BLaER1 (cell line): ENCODE measurements around the gene PLXNA1.

Experiments used
- H3K27ac ChIP-seq: shearing (Covaris generic); formaldehyde crosslinking; 2 replicates; pipeline ENCODE4 v1.8.1; 2022
- H3K27me3 ChIP-seq: shearing (Covaris generic); formaldehyde crosslinking; 2 replicates; pipeline ENCODE4 v1.8.1; 2022
- H3K36me3 ChIP-seq: shearing (Covaris generic); formaldehyde crosslinking; 2 replicates; pipeline ENCODE4 v1.8.1; 2022
- H3K4me1 ChIP-seq: shearing (Covaris generic); formaldehyde crosslinking; 2 replicates; pipeline ENCODE4 v1.8.1; 2022
- H3K4me2 ChIP-seq: shearing (Covaris generic); formaldehyde crosslinking; 2 replicates; pipeline ENCODE4 v1.8.1; 2022
- H3K4me3 ChIP-seq: shearing (Covaris generic); formaldehyde crosslinking; 2 replicates; pipeline ENCODE4 v1.8.1; 2022
- H3K9ac ChIP-seq: shearing (Covaris generic); formaldehyde crosslinking; 2 replicates; pipeline ENCODE4 v1.8.1; 2022
- H3K9me3 ChIP-seq: shearing (Covaris generic); formaldehyde crosslinking; 2 replicates; pipeline ENCODE4 v1.8.1; 2022
- H4K20me1 ChIP-seq: shearing (Covaris generic); formaldehyde crosslinking; 2 replicates; pipeline ENCODE4 v1.8.1; 2022
- Cebpa-rat ChIP-seq: shearing (Covaris generic); IDR thresholded peaks from 2 replicates; pipeline ENCODE4 v1.8.1; 2022

PLXNA1 gene

DNA sequence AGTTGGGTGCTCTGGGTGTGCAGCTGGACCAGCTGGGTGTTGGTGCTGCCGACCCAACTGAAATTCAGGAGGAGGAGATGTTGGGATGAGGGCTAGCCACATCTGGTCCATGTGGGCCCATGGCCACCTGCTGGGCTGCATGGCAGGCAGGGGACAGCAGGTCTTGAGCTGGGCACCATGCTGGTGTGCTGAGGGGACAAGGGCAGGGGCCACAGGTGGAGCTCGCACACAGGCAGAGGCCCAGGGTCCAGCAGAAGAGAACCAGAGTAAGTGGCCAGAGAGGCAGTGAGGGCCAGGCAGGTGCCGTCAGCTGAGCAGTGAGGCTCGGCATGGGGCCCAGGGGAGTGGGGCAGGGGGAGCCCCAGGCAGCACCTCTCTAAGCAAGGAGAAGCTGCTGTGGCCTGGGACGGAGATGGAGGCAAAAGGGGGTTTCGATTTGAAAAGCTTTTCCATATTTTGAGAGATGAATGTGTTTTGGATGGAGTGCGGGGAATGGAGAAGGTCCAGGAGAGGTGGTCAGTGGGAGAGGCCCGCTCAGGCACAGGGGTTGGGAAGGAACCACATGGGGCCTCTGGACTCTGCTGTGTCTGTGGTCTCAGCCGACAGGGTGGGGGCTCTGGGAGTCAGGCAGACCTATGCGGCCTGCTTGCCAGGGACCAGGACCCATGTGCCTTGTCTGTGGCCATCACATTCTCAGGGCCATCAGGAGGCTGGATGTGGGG is 30.5 kb upstream of the PLXNA1 start:
- no peak overlapping the region for H3K9ac ChIP-seq
- H3K4me1 ChIP-seq = peaks cover 86% of the 10 kb centered on the region
- H4K20me1 ChIP-seq = peaks cover 21% of the 10 kb centered on the region
- no peak overlapping the region for H3K4me2 ChIP-seq
- no peaks in the 10 kb centered on the region for H3K36me3 ChIP-seq
- no peaks in the 10 kb centered on the region for H3K9me3 ChIP-seq
- TF ChIP-seq Cebpa-rat = no peak
- no peaks in the 10 kb centered on the region for H3K27me3 ChIP-seq
- no peak overlapping the region for H3K4me3 ChIP-seq
- H3K27ac ChIP-seq = no peak overlapping the region; the same call in 1 of the 2 replicates

DNA sequence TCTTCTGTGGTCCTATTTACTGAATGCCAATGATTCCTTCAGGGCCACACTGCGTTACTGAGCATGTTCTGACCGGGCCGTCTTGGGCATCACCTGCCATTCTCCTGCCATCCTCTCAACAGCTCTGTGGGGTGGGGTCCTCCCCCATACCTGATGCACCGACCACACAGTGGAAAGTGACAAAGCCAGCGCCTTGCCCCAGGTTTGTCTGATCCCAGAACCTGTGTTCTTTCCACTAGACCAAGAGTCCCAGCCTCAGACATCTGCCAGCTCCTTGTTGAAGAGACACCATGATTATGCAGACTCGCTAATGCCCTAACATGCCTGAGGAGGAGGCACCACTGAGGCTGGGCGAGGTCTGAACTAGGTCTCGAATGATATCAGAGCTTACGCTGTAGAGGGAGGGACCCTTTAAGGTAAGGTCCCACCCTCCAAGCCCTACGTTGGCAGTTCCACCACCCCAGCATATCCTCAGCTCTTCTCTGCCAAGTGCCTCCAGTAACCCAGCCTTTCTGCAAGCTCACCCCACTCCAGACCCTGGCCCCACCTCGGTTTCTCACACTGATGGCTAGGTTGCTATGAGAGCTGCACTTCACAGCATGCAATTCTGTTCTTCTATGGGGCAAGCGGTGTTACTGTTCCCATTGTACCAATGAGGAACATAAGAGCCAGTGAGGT is 29.8 kb upstream of the PLXNA1 start:
- Histone ChIP-seq H3K27me3 (no peaks in the 10 kb centered on the region), H3K9ac (no peak overlapping the region), H4K20me1 (peaks cover 21% of the 10 kb centered on the region), H3K27ac (no peak overlapping the region), H3K4me3 (no peak overlapping the region), H3K9me3 (no peaks in the 10 kb centered on the region), H3K4me1 (peaks cover 86% of the 10 kb centered on the region), H3K4me2 (peak overlapping the region; percentile 92; the same call in 1 of the 2 replicates), H3K36me3 (no peaks in the 10 kb centered on the region)
- no peak for TF ChIP-seq Cebpa-rat

DNA sequence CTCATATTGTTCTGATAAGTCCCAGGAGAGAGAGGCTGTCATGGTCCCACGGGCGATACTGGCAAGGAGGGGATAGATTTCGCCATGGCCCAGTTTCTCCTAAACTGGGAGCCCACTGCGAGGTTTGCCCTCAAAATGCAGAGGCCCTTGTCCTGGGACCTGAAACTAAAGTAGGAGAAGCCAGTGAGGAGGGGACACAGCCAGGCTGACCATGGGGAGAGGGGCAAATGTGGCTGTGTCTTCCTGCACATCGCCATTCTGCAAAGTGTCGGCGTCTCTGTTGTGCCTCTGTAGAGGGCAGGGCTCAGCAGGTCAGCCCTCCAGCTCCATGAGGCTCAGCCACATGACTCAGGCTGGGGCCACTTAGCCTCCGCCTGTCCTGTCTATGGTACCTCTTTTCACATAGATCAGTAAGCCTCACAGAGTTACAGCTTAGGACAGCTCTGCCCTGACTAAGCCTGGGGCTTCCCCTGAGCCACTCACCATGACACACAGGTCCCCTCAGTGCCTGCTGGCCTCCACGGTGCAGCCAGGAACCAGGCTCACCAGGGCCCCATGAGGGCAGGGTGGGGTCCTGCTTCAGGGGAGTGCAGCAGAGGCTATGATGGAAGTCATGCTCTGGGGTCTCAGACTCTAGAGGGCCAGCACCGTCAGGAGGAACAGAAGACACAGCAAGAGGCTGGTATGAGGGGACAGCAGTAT is 28.6 kb upstream of the PLXNA1 start:
- H3K9me3 ChIP-seq = no peaks in the 10 kb centered on the region
- peaks cover 86% of the 10 kb centered on the region for H3K4me1 ChIP-seq
- H3K9ac ChIP-seq = peak overlapping the region; percentile 16; the same call in 1 of the 2 replicates
- H4K20me1 ChIP-seq = peaks cover 21% of the 10 kb centered on the region
- no peaks in the 10 kb centered on the region for H3K36me3 ChIP-seq
- peak overlapping the region; percentile 92 for H3K4me2 ChIP-seq
- no peak for TF ChIP-seq Cebpa-rat
- 0 out of 2 replicates have a peak overlapping the region, but pooled peaks have one; percentile 2 for H3K4me3 ChIP-seq
- H3K27ac ChIP-seq = peak overlapping the region; percentile 66
- no peaks in the 10 kb centered on the region for H3K27me3 ChIP-seq

DNA sequence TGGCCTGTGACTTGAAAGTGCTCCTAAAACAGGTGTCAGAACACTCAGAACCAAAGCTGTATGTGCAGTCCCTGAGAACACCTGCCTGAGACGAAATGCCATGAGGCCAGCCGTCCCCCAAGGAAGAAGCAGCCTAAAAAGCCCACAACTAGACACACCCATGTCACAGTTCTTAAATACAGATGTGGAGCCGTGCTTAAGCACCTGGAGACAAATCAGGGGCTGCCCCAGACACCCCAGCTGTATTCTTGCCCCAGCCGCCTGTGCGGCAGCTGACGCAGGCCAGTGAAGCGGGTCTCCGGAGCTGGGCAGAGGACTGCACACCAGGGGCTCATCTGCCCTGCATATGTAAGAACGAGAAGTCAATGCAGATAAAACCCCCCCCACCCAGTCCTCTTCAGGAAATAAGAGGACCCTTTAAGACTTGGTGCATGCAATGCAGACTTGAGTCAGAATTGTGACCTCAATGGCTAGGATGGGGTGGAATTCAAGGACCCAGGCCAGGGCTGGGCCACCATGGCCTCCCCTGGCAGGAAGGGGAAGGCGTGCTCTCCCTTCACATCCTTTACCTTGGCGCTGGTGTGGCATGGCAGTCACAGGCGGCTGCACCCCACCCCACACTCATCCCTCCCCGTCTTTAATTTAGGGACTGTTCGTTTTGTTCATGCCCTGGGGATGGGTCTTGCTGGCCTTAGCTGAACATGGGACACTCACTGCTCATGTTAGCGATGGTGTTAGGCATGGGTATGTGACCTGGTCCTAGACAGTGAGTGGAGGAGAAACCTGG is 27.7 kb upstream of the PLXNA1 start:
- Histone ChIP-seq H4K20me1 (peaks cover 21% of the 10 kb centered on the region), H3K9me3 (no peaks in the 10 kb centered on the region), H3K36me3 (no peaks in the 10 kb centered on the region), H3K4me1 (peaks cover 86% of the 10 kb centered on the region), H3K27ac (peak overlapping the region; percentile 66), H3K9ac (peak overlapping the region; percentile 44; the same call in 1 of the 2 replicates), H3K27me3 (no peaks in the 10 kb centered on the region), H3K4me2 (peak overlapping the region; percentile 92), H3K4me3 (0 out of 2 replicates have a peak overlapping the region, but pooled peaks have one; percentile 2)
- TF ChIP-seq Cebpa-rat = no peak

DNA sequence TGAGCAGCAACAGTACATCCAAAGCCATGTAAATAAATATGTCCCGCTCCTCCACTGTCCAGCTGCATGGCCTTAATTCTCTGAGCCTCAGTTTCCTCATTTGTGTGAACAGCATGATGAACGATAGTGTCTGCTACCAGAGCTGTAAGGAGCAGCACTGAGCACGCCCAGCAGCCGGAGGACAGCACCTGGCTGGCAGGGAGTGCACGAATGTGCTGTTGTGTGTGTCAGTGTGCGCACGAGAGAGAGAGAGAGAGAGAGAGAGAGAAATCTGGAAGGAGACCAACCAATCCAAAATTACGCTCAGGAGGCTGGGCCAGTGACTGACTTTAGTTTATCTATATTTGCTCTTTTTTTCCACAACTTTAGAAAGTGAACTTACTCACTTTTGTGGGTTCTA is 26.6 kb upstream of the PLXNA1 start:
- Histone ChIP-seq H3K4me2 (peak overlapping the region; percentile 92), H3K27me3 (no peaks in the 10 kb centered on the region), H3K27ac (peak overlapping the region; percentile 57; the same call in 1 of the 2 replicates)

DNA sequence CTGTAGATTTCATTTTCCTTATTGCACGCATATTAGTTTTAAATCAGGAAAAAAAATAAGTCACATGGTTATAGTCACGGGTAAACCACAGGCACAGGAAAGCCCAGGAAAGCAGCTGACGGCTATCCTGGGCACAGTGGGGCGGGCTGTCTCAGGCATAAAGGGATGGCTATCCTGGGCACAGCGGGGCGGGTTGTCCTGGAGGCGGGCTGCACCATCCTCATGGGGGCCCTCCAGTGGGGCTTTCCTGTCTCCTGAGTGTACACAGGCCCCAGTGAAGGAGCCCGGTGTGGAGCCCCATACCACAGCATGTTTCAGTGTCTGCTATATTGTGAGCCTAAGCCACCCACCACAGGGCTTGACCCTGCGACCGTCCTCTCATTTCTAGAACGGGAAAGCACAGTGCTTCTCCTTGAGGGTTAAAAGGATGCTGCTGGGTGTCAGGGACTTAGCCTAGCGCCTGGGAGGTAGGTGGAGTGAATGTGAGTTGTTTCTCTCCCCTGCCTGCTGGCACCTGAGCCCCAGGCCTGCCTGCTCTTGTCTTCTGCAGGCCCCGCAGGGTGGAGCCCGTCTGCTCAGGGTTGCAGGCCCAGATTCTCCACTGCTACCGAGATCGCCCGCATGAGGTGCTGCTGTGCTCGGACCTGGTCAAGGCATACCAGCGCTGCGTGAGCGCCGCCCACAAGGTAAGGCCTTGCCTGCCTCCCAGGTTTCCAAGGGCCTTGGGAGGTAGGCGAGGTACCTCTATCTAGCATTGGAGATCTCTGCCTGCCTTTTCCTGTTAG is 25.9 kb upstream of the PLXNA1 start:
- peak overlapping the region; percentile 92 for H3K4me2 ChIP-seq

More for the DNA sequence above, 26.6 kb upstream of the PLXNA1 start:
- no peak for TF ChIP-seq Cebpa-rat
- Histone ChIP-seq H3K9me3 (no peaks in the 10 kb centered on the region), H4K20me1 (peaks cover 21% of the 10 kb centered on the region), H3K4me3 (no peak overlapping the region), H3K4me1 (peaks cover 92% of the 10 kb centered on the region), H3K36me3 (no peaks in the 10 kb centered on the region), H3K9ac (peak overlapping the region; percentile 44; the same call in 1 of the 2 replicates)

DNA sequence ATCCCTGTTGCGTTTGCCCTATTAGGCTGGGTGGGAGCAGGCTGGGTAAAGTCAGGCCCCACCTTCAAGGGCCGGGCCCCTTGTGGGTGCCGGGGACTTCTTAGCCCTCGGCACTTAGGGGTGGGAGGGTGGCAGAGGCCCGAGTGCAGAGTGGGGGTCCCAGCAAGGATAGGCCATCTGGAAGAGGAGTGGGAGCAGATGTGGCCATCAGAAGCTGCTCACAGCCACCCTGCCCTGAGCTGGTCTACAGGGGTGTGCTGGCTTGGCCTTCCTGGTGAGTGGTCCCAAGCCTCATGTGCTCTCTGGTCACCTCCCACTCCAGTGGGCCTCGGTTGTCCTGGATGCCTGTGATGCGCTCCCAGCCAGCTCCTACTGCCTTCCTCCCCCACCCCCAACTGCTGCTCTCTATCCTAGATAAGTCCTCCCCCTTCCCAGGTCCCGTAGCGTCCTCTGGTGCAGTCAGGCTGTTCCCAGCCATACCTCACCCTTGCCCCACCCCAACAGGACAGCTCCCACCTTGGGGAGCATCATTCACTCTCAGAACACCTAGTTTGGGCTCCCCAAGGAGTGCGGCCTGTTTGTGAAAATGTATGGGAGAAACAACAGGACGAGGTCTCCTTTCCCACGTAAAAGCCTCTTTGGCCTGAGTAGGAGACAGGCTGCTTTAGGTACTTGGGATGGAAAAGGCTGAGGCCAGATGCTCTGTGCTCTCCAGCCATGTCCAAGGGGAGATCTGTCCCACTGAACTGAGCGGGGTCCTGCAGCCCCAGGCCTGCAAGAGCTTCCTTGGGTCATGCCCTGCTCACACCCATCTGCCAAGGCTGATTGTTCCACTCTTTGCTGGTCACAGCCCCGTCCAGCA is 24.9 kb upstream of the PLXNA1 start:
- H3K4me3 ChIP-seq = no peak overlapping the region; the same call in 1 of the 2 replicates
- no peak overlapping the region for H3K9ac ChIP-seq
- H3K4me1 ChIP-seq = peaks cover 98% of the 10 kb centered on the region
- H3K4me2 ChIP-seq = peak overlapping the region; percentile 92
- peak overlapping the region; percentile 79 for H3K27ac ChIP-seq
- no peaks in the 10 kb centered on the region for H3K27me3 ChIP-seq
- no peaks in the 10 kb centered on the region for H3K36me3 ChIP-seq
- H3K9me3 ChIP-seq = no peaks in the 10 kb centered on the region
- no peak for TF ChIP-seq Cebpa-rat
- peaks cover 21% of the 10 kb centered on the region for H4K20me1 ChIP-seq

More for the DNA sequence above, 25.9 kb upstream of the PLXNA1 start:
- Histone ChIP-seq H3K9ac (no peak overlapping the region), H3K27ac (peak overlapping the region; percentile 57), H3K36me3 (no peaks in the 10 kb centered on the region), H3K27me3 (no peaks in the 10 kb centered on the region), H3K4me1 (peaks cover 99% of the 10 kb centered on the region), H3K9me3 (no peaks in the 10 kb centered on the region), H4K20me1 (peaks cover 21% of the 10 kb centered on the region), H3K4me3 (no peak overlapping the region; the same call in 1 of the 2 replicates)
- TF ChIP-seq Cebpa-rat = no peak

DNA sequence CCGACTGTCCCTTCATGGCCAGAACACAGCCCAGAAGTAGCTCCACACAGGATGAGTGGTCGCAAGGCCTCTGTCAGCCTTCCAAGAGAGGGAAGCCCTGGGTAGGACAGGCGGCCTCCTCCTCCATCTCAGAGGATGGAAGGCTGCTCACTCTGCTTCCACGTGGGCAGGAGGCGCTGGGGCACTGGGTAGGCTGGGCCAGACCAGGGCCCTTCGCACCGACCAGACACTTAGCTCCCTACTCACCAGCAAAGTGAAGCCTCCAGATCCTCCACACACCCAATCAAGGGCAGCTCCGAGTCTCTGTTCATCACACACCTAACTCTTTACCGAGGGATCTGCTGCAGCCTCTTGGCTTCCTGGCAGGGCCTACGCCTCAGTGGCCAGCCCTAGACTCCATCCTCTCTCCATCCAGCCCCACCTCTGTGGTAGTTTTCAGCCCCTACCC is 24.3 kb upstream of the PLXNA1 start:
- Histone ChIP-seq H3K9me3 (no peaks in the 10 kb centered on the region), H3K27me3 (no peaks in the 10 kb centered on the region), H3K27ac (peak overlapping the region; percentile 79), H3K4me1 (peaks cover 91% of the 10 kb centered on the region), H3K9ac (no peak overlapping the region), H4K20me1 (peaks cover 21% of the 10 kb centered on the region), H3K4me3 (no peak overlapping the region), H3K36me3 (no peaks in the 10 kb centered on the region), H3K4me2 (peak overlapping the region; percentile 92)
- no peak for TF ChIP-seq Cebpa-rat
